DOHH2 (cell line): ENCODE measurements around the gene ALKBH4.
A peak's percentile ranks its signal among the peaks of the same experiment; 100 is the strongest.

Experiments
- H3F3A ChIP-seq: fragments of 200-600 bp; sonication (generic), shearing (Covaris generic); 2 replicates; pipeline ENCODE4 v1.6.0; 2016; ENCODE audit warnings: antibody characterized with exemption, mild to moderate bottlenecking; ENCODE audit not compliant: control insufficient read depth, insufficient read depth
- H3K27ac ChIP-seq: fragments of 200-600 bp; sonication (generic); 2 replicates; pipeline ENCODE4 v1.5.1; 2014; ENCODE audit warnings: low read depth, mild to moderate bottlenecking, low read length, moderate library complexity
- H3K27me3 ChIP-seq: fragments of 200-600 bp; sonication (generic); 2 replicates; pipeline ENCODE4 v1.6.1; 2014; ENCODE audit warnings: mild to moderate bottlenecking, low read length, mixed read lengths; ENCODE audit not compliant: control insufficient read depth
- H3K36me3 ChIP-seq: fragments of 200-600 bp; sonication (generic); 2 replicates; pipeline ENCODE4 v1.6.1; 2014; ENCODE audit warnings: mild to moderate bottlenecking, low read length, moderate library complexity, mixed read lengths; ENCODE audit not compliant: control insufficient read depth
- H3K4me1 ChIP-seq: fragments of 200-600 bp; sonication (generic); 2 replicates; pipeline ENCODE4 v1.6.1; 2014; ENCODE audit warnings: mild to moderate bottlenecking, low read length, mixed read lengths; ENCODE audit not compliant: control insufficient read depth
- H3K4me2 ChIP-seq: fragments of 200-600 bp; sonication (generic); 2 replicates; pipeline ENCODE4 v1.6.0; 2014; ENCODE audit warnings: mild to moderate bottlenecking, low read length, moderate library complexity
- H3K4me3 ChIP-seq: fragments of 200-600 bp; sonication (generic); 2 replicates; pipeline ENCODE4 v1.5.1; 2014; ENCODE audit warnings: mild to moderate bottlenecking, low read length, mixed read lengths
- H3K79me2 ChIP-seq: fragments of 200-600 bp; sonication (generic); 2 replicates; pipeline ENCODE4 v1.6.1; 2014; ENCODE audit warnings: mild to moderate bottlenecking, low read length, mixed read lengths; ENCODE audit not compliant: control insufficient read depth
- H3K9me2 ChIP-seq: fragments of 200-600 bp; sonication (generic); replicated peaks from 2 replicates; pipeline ENCODE4 v1.6.1; 2014; ENCODE audit warnings: mild to moderate bottlenecking, low read length, mixed read lengths; ENCODE audit not compliant: control insufficient read depth
- H3K9me3 ChIP-seq: fragments of 200-600 bp; sonication (generic); 2 replicates; pipeline ENCODE4 v1.6.1; 2014; ENCODE audit warnings: antibody characterized with exemption, low read length, mixed read lengths; ENCODE audit not compliant: control insufficient read depth, insufficient read depth
- H4K20me1 ChIP-seq: fragments of 200-600 bp; sonication (generic); 2 replicates; pipeline ENCODE4 v1.6.0; 2014; ENCODE audit warnings: low read depth, mild to moderate bottlenecking, antibody characterized with exemption, low read length, moderate library complexity; ENCODE audit not compliant: control insufficient read depth, insufficient read depth
- CTCF ChIP-seq: fragments of 200-600 bp; sonication (generic); IDR thresholded peaks from one replicate; pipeline ENCODE4 v1.5.1; 2014; ENCODE audit warnings: antibody characterized with exemption, mild to moderate bottlenecking, low read depth, low read length; ENCODE audit not compliant: poor library complexity, severe bottlenecking
- EZH2phosphoT487 ChIP-seq: fragments of 200-600 bp; sonication (generic); IDR thresholded peaks from 2 replicates; pipeline ENCODE4 v1.6.1; 2017; ENCODE audit warnings: borderline replicate concordance, mild to moderate bottlenecking, antibody characterized with exemption, low read length, moderate library complexity, mixed read lengths

ALKBH4 gene

GRCh38 chr7:102446387-102447156 is 18.1 kb downstream of the ALKBH4 start:
- Histone ChIP-seq H3K79me2 (peaks cover 45% of the 10 kb centered on the region), H3K4me1 (peaks cover 73% of the 10 kb centered on the region), H3K36me3 (peaks cover 65% of the 10 kb centered on the region), H3K4me2 (peak overlapping the region; percentile 66), H3K4me3 (peak overlapping the region; percentile 50; the same call in 1 of the 2 replicates), H3K27me3 (no peaks in the 10 kb centered on the region), H3K9me2 (no peaks in the 10 kb centered on the region), H3K9me3 (no peaks in the 10 kb centered on the region), H3K27ac (peak overlapping the region; percentile 98), H3F3A (peaks cover 45% of the 10 kb centered on the region), H4K20me1 (peaks cover 4% of the 10 kb centered on the region; the same call in 1 of the 2 replicates)
- no peak for TF ChIP-seq CTCF
- TF ChIP-seq EZH2phosphoT487, result no peak

DNA sequence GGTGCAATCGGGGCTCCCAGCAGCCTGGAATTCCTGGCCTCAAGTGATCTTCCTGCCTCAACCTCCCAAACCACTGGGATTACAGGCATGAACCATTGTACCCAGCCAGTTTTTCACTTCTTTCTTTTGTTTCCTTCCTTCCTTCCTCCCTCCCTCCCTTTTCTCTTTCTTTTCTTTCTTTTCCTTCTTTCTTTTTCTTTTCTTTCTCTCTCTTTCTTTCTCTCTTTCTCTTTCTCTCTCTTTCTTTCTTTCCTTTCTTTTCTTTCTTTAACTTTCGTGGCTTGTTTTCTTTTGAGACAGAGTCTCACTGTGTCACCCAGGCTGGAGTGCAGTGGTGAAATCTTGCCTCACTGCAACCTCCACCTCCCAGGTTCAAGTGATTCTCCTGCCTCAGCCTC is 19.0 kb downstream of the ALKBH4 start:
- H3K4me3 ChIP-seq, result peak overlapping the region; percentile 50

DNA sequence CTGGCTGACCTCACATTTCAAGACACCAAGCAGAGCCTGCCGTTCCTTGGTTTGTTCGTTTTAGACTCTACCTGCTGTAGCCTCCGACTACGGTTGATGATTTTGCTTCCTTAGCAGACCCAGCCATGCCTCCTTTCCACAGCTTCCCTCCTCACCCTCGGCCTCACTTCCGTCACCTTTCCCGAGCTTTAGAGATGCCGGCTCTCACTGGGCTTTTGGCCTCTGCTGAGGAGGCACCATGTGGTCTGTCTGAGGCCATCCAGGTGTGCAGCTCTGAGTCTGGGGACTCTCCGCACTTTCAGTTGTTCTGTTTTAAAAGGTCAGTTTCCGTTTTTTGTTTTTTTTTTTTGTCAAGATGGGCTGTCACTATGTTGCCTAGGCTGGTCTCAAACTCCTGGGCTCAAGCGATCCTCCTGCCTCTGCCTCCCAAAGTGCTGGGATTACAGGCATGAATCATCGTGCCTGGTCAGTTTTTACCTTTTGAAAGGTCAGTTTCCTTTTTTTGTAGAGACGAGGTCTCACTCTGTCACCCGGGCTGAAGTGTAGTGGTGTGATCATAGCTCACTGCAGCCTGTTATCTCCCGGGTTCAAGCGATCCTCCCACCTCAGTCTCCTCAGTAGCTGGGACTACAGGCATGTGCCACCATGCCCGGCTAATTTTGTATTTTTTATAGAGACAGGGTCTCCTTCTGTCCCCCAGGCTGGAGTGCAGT is 19.5 kb downstream of the ALKBH4 start:
- Histone ChIP-seq H3K27me3 (no peaks in the 10 kb centered on the region), H4K20me1 (no peaks in the 10 kb centered on the region), H3K4me1 (peaks cover 73% of the 10 kb centered on the region), H3K27ac (peak overlapping the region; percentile 98), H3K9me3 (no peaks in the 10 kb centered on the region), H3K4me3 (peak overlapping the region; percentile 50), H3K79me2 (peaks cover 49% of the 10 kb centered on the region), H3K4me2 (peak overlapping the region; percentile 66), H3K9me2 (no peaks in the 10 kb centered on the region), H3K36me3 (peaks cover 76% of the 10 kb centered on the region), H3F3A (peaks cover 50% of the 10 kb centered on the region)
- TF ChIP-seq EZH2phosphoT487 (no peak), CTCF (no peak)

More for the DNA sequence above, 19.0 kb downstream of the ALKBH4 start:
- peaks cover 45% of the 10 kb centered on the region for H3K79me2 ChIP-seq
- no peak for TF ChIP-seq CTCF
- TF ChIP-seq EZH2phosphoT487, result no peak
- no peaks in the 10 kb centered on the region for H3K9me2 ChIP-seq
- no peaks in the 10 kb centered on the region for H4K20me1 ChIP-seq
- H3F3A ChIP-seq, result peaks cover 48% of the 10 kb centered on the region
- H3K9me3 ChIP-seq, result no peaks in the 10 kb centered on the region
- peak overlapping the region; percentile 98 for H3K27ac ChIP-seq
- H3K36me3 ChIP-seq, result peaks cover 71% of the 10 kb centered on the region
- peak overlapping the region; percentile 66 for H3K4me2 ChIP-seq
- H3K4me1 ChIP-seq, result peaks cover 73% of the 10 kb centered on the region
- no peaks in the 10 kb centered on the region for H3K27me3 ChIP-seq
